OCI-LY7 (cell line): ENCODE data around the gene TWSG1.

ENCODE experiments used
- EZH2phosphoT487 ChIP-seq: fragments of 200-600 bp; sonication (generic); IDR thresholded peaks from 2 replicates; pipeline ENCODE4 v1.6.1; 2018; ENCODE audit warnings: low read depth, borderline replicate concordance, mild to moderate bottlenecking, mixed run types, antibody characterized with exemption, low read length, moderate library complexity, mixed read lengths
- TF ChIP-seq, protein P1 (sequence below): fragments of 200-600 bp; sonication (generic); conservative IDR thresholded peaks from 2 replicates; pipeline ENCODE4 v1.5.1; 2014; ENCODE audit warnings: mild to moderate bottlenecking, antibody characterized with exemption, low read length, moderate library complexity, mixed read lengths

DNA sequence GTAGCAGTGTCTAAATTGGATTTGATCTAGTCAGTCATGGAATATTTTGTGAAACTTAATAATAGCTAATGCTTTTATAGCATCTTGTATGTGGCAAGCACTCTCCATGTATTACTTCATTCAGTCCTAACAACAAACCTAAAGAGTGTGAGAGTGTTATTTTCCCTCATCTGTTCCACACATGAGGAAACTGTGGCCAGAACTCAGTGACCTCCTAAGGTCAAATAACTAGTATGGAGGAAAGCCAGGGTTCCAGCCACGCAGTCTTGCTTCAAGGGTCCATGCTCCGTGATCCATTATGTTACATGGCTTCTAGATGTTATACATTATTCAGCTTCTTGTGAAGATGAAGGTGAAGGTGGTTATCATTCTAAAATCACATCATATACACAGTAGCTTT lies 45.5 kb downstream of the TWSG1 start:
- TF ChIP-seq, protein P1, sequence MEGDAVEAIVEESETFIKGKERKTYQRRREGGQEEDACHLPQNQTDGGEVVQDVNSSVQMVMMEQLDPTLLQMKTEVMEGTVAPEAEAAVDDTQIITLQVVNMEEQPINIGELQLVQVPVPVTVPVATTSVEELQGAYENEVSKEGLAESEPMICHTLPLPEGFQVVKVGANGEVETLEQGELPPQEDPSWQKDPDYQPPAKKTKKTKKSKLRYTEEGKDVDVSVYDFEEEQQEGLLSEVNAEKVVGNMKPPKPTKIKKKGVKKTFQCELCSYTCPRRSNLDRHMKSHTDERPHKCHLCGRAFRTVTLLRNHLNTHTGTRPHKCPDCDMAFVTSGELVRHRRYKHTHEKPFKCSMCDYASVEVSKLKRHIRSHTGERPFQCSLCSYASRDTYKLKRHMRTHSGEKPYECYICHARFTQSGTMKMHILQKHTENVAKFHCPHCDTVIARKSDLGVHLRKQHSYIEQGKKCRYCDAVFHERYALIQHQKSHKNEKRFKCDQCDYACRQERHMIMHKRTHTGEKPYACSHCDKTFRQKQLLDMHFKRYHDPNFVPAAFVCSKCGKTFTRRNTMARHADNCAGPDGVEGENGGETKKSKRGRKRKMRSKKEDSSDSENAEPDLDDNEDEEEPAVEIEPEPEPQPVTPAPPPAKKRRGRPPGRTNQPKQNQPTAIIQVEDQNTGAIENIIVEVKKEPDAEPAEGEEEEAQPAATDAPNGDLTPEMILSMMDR: no peak
- no peak for TF ChIP-seq EZH2phosphoT487
